PC-3 (cell line): ENCODE results near the gene CPLX4. TPM values are rescaled to one million over a fixed set of nuclear protein-coding genes. Genes with fewer than 3 reads are reported as not detected.

Experiments used
- ATAC-seq: fragments of 200-7000 bp; cut with Tn5 transposase; 2 replicates; pipeline ENCODE4 v1.9.1; 2020; ENCODE audit warnings: mild to moderate bottlenecking, moderate library complexity
- BruUV-seq: library from RNA; stranded (reverse); fragments of 400-500 nt; replicated peaks from 2 replicates; lab custom pipeline; 2021; lab: Mats Ljungman, UMichigan
- CTCF ChIA-PET: fragments of 300-600 bp; sonication (Branson Sonifier 250); formaldehyde crosslinking; loops from one replicate; lab custom pipeline; 2022; ENCODE audit warnings: antibody characterized with exemption; lab: Charles Lee
- POLR2A ChIA-PET: fragments of 300-600 bp; sonication (Branson Sonifier 250); formaldehyde crosslinking; loops from one replicate; lab custom pipeline; 2022; ENCODE audit warnings: antibody characterized with exemption; ENCODE audit not compliant: unreplicated experiment; lab: Charles Lee
- DNase-seq: peaks from one replicate; pipeline ENCODE4 v3.0.0-alpha.2; 2015
- H2AFZ ChIP-seq: fragments of 300-600 bp; sonication (generic); 2 replicates; pipeline ENCODE4 v1.6.0; 2016; ENCODE audit warnings: antibody characterized with exemption, low read length
- H3F3A ChIP-seq: fragments of 300-600 bp; sonication (generic); one replicate; pipeline ENCODE4 v1.6.0; 2017; ENCODE audit warnings: antibody characterized with exemption, low read length, control low read depth, mild to moderate bottlenecking; ENCODE audit not compliant: unreplicated experiment
- H3K27ac ChIP-seq: fragments of 300-600 bp; sonication (generic); 2 replicates; pipeline ENCODE4 v1.5.1; 2016; ENCODE audit warnings: mild to moderate bottlenecking, low read length
- H3K27me3 ChIP-seq: fragments of 300-600 bp; sonication (generic); 2 replicates; pipeline ENCODE4 v1.6.1; 2016; ENCODE audit warnings: low read length, mixed read lengths
- H3K36me3 ChIP-seq: fragments of 300-600 bp; sonication (generic); 2 replicates; pipeline ENCODE4 v1.6.1; 2016; ENCODE audit warnings: low read depth, mixed run types, low read length, mixed read lengths
- H3K4me1 ChIP-seq: fragments of 300-600 bp; sonication (generic); 2 replicates; pipeline ENCODE4 v1.5.1; 2016; ENCODE audit warnings: low read length; ENCODE audit not compliant: insufficient read depth
- H3K4me2 ChIP-seq: fragments of 300-600 bp; sonication (generic); 2 replicates; pipeline ENCODE4 v1.6.0; 2016; ENCODE audit warnings: low read length
- H3K4me3 ChIP-seq: fragments of 300-600 bp; sonication (generic); 2 replicates; pipeline ENCODE4 v1.5.1; 2016; ENCODE audit warnings: mild to moderate bottlenecking, low read length, mixed read lengths
- H3K79me2 ChIP-seq: fragments of 300-600 bp; sonication (generic); 2 replicates; pipeline ENCODE4 v1.6.1; 2017; ENCODE audit warnings: low read length, mixed read lengths
- H3K9ac ChIP-seq: fragments of 300-600 bp; sonication (generic); 2 replicates; pipeline ENCODE4 v1.6.0; 2016; ENCODE audit warnings: mild to moderate bottlenecking, low read length
- H3K9me2 ChIP-seq: fragments of 300-600 bp; sonication (generic); replicated peaks from 2 replicates; pipeline ENCODE4 v1.6.1; 2016; ENCODE audit warnings: mixed run types, low read length, mixed read lengths
- H3K9me3 ChIP-seq: fragments of 300-600 bp; sonication (generic); 2 replicates; pipeline ENCODE4 v1.6.1; 2016; ENCODE audit warnings: low read length, mixed read lengths
- H4K20me1 ChIP-seq: fragments of 300-600 bp; sonication (generic); 2 replicates; pipeline ENCODE4 v1.6.1; 2016; ENCODE audit warnings: low read length, mixed read lengths
- EZH2 ChIP-seq: fragments of 300-600 bp; sonication (generic); IDR thresholded peaks from one replicate; pipeline ENCODE4 v1.6.1; 2017; ENCODE audit warnings: antibody characterized with exemption, mild to moderate bottlenecking, low read length; ENCODE audit not compliant: unreplicated experiment
- EZH2phosphoT487 ChIP-seq: fragments of 300-600 bp; sonication (generic); IDR thresholded peaks from 2 replicates; pipeline ENCODE4 v1.6.1; 2018; ENCODE audit warnings: mild to moderate bottlenecking, antibody characterized with exemption, low read length, borderline replicate concordance
- intact Hi-C: fragments of 100-400 bp; cut with micrococcal nuclease; formaldehyde crosslinking; loops from 2 replicates; pipeline ENCODE4 v1.9.0; 2023
- total RNA-seq: library from RNA; depleted of rRNA; stranded (reverse); fragments of >200 nt; gene quantifications from 2 replicates; pipeline ENCODE4 v1.2.3, GENCODE V29; 2014
- TF ChIP-seq, protein P1 (sequence below): fragments of 300-600 bp; sonication (generic); conservative IDR thresholded peaks from 2 replicates; pipeline ENCODE4 v1.5.1; 2017; ENCODE audit warnings: antibody characterized with exemption, low read depth, mild to moderate bottlenecking, low read length

The CPLX4 gene
- total RNA-seq, 1 experiment from 2014 or later, result not detected

DNA sequence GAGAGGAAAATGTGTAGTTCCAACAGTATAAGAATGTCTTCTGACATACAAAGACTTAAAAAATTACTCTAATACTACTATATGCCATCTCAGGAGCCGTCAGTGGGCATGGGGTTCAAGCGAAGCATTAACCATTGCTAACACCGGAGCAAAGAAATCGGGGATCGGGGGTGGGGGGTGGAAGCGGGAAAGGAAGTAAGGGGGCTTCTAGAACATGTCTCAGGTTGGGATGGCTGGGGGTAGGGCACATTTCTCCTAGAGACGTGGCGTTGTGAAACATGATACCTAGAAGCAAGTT, 39.9 kb upstream of the CPLX4 start:
- no TSS peak for BruUV-seq
- Histone ChIP-seq H3F3A (no peaks in the 10 kb centered on the region), H3K9ac (peak overlapping the region; percentile 97), H3K9me2 (no peaks in the 10 kb centered on the region), H3K4me2 (peak overlapping the region; percentile 90), H3K36me3 (peaks cover 25% of the 10 kb centered on the region), H3K79me2 (peaks cover 43% of the 10 kb centered on the region), H4K20me1 (peaks cover 24% of the 10 kb centered on the region; the same call in 1 of the 2 replicates), H3K27me3 (no peaks in the 10 kb centered on the region), H3K27ac (peak overlapping the region; percentile 84), H3K9me3 (no peaks in the 10 kb centered on the region), H3K4me1 (peaks cover 20% of the 10 kb centered on the region), H2AFZ (peak overlapping the region; percentile 95), H3K4me3 (peak overlapping the region; percentile 95)
- CTCF ChIA-PET, result interaction anchor here (0.7 to 1.1 kb wide), 2 partner anchors 44 to 57 kb away, joined by 3 to 9 read pairs; no protein-coding TSS in a partner anchor
- POLR2A ChIA-PET, result interaction anchor here (0.6 kb wide), 1 partner anchor 44 kb away, joined by 3 read pairs; no protein-coding TSS in a partner anchor
- no peak; the same call in 1 of the 2 replicates for ATAC-seq
- intact Hi-C loops, result loop anchor here (2.0 kb wide), 1 partner anchor 44 kb away; no protein-coding TSS in a partner anchor
- DNase-seq, result no peak
- TF ChIP-seq, protein P1, sequence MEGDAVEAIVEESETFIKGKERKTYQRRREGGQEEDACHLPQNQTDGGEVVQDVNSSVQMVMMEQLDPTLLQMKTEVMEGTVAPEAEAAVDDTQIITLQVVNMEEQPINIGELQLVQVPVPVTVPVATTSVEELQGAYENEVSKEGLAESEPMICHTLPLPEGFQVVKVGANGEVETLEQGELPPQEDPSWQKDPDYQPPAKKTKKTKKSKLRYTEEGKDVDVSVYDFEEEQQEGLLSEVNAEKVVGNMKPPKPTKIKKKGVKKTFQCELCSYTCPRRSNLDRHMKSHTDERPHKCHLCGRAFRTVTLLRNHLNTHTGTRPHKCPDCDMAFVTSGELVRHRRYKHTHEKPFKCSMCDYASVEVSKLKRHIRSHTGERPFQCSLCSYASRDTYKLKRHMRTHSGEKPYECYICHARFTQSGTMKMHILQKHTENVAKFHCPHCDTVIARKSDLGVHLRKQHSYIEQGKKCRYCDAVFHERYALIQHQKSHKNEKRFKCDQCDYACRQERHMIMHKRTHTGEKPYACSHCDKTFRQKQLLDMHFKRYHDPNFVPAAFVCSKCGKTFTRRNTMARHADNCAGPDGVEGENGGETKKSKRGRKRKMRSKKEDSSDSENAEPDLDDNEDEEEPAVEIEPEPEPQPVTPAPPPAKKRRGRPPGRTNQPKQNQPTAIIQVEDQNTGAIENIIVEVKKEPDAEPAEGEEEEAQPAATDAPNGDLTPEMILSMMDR, result no peak
- no peak for TF ChIP-seq EZH2
- TF ChIP-seq EZH2phosphoT487, result no peak

DNA sequence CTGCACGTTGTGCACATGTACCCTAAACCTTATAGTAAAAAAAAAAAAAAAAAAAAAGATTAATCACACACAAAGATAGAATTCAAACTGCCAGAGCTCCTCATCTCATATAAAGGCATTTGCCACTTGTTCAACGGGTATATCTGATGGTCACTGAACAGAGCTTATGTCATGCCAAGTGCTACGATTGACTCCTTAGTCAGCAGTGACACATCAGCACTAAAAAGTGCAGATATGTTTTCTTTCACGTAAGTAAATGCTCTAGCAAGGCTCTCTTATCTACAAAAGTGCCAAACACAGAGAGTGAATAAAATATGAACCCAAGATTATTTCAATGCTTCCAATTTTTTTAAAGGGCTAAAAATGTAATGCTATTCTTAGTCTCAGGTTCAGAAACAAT, 39.5 kb upstream of the CPLX4 start:
- H3F3A ChIP-seq, result no peaks in the 10 kb centered on the region
- H3K9ac ChIP-seq, result peak overlapping the region; percentile 97
- BruUV-seq, result TSS peak; percentile 33
- peaks cover 24% of the 10 kb centered on the region; the same call in 1 of the 2 replicates for H4K20me1 ChIP-seq
- peak overlapping the region; percentile 95 for H3K4me3 ChIP-seq
- no peaks in the 10 kb centered on the region for H3K9me3 ChIP-seq
- POLR2A ChIA-PET, result interaction anchor here (0.6 kb wide), 1 partner anchor 44 kb away, joined by 3 read pairs; no protein-coding TSS in a partner anchor
- H3K36me3 ChIP-seq, result peaks cover 29% of the 10 kb centered on the region
- ATAC-seq (peak; percentile 45), DNase-seq (peak; percentile 84)
- no peak for TF ChIP-seq EZH2
- peak overlapping the region; percentile 84 for H3K27ac ChIP-seq
- H3K4me2 ChIP-seq, result peak overlapping the region; percentile 90
- peaks cover 20% of the 10 kb centered on the region for H3K4me1 ChIP-seq
- no peak overlapping the region for H2AFZ ChIP-seq
- no peaks in the 10 kb centered on the region for H3K27me3 ChIP-seq
- CTCF ChIA-PET, result interaction anchor here (0.7 to 1.1 kb wide), 2 partner anchors 44 to 57 kb away, joined by 3 to 9 read pairs; no protein-coding TSS in a partner anchor
- peaks cover 43% of the 10 kb centered on the region for H3K79me2 ChIP-seq
- no peaks in the 10 kb centered on the region for H3K9me2 ChIP-seq
- intact Hi-C loops, result loop anchor here (2.0 kb wide), 1 partner anchor 45 kb away; no protein-coding TSS in a partner anchor

DNA sequence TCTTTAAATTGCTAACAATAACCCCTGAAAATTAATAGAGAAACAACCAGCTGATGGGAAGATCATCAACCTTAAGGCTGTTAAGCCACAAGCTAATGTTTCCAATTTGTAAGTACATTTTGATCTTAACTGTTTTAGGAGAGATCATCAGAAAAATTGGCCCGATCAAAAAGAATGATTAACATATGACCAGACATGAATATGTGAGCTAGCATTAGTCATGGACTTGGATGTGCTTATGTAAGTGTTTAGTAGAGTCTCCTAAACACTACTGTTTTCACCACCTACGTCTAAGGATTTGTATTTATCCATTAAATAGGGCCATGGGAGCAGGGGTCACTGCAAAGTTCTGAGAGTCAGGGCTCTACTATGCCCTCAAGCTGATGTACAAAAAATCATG, 36.3 kb upstream of the CPLX4 start:
- DNase-seq, result no peak
- CTCF ChIA-PET, result interaction anchor here (0.8 kb wide), 1 partner anchor 48 kb away, joined by 3 read pairs; no protein-coding TSS in a partner anchor
- no peak overlapping the region for H3K27ac ChIP-seq
- H3K79me2 ChIP-seq, result peaks cover 43% of the 10 kb centered on the region
- POLR2A ChIA-PET, result no interaction called here
- H3K9ac ChIP-seq, result no peak overlapping the region
- H3K4me1 ChIP-seq, result peaks cover 13% of the 10 kb centered on the region
- no peaks in the 10 kb centered on the region for H3K9me3 ChIP-seq
- H3K27me3 ChIP-seq, result no peaks in the 10 kb centered on the region
- H3K9me2 ChIP-seq, result no peaks in the 10 kb centered on the region
- TF ChIP-seq EZH2phosphoT487 (no peak), EZH2 (no peak)
- TF ChIP-seq, protein P1, result no peak
- no peaks in the 10 kb centered on the region for H3F3A ChIP-seq
- ATAC-seq, result no peak
- intact Hi-C loops, result no loop called here
- BruUV-seq, result no TSS peak
- peaks cover 52% of the 10 kb centered on the region for H3K36me3 ChIP-seq
- no peak overlapping the region for H2AFZ ChIP-seq
- H3K4me3 ChIP-seq, result no peak overlapping the region
- no peak overlapping the region for H3K4me2 ChIP-seq
- H4K20me1 ChIP-seq, result peaks cover 24% of the 10 kb centered on the region; the same call in 1 of the 2 replicates
